Fibroblast of the aortic adventitia (primary cell): Measurements from ENCODE around the gene SUSD6. TPM values are rescaled to one million over a fixed set of nuclear protein-coding genes. Genes with fewer than 3 reads are reported as not detected.

Experiments
- DNase-seq: peaks from one replicate; pipeline ENCODE4 v3.0.0-alpha.2; 2010; ENCODE audit warnings: low read depth
- H3K4me3 ChIP-seq: 2 replicates; pipeline ENCODE4 v1.5.1; 2011; ENCODE audit warnings: low read depth, mild to moderate bottlenecking, control low read depth, low read length, moderate library complexity
- total RNA-seq: library from RNA; depleted of rRNA; stranded (reverse); fragments of >200 nt; gene quantifications from 2 replicates; pipeline ENCODE4 v1.2.3, GENCODE V29; 2012; ENCODE audit warnings: low replicate concordance
- TF ChIP-seq, protein P1 (sequence below): IDR thresholded peaks from 2 replicates; pipeline ENCODE4 v1.5.1; 2011; ENCODE audit warnings: mild to moderate bottlenecking, low read length, control low read depth, inconsistent platforms; ENCODE audit not compliant: insufficient read depth

SUSD6 gene
- total RNA-seq, 1 donor, result 8.0 TPM

DNA sequence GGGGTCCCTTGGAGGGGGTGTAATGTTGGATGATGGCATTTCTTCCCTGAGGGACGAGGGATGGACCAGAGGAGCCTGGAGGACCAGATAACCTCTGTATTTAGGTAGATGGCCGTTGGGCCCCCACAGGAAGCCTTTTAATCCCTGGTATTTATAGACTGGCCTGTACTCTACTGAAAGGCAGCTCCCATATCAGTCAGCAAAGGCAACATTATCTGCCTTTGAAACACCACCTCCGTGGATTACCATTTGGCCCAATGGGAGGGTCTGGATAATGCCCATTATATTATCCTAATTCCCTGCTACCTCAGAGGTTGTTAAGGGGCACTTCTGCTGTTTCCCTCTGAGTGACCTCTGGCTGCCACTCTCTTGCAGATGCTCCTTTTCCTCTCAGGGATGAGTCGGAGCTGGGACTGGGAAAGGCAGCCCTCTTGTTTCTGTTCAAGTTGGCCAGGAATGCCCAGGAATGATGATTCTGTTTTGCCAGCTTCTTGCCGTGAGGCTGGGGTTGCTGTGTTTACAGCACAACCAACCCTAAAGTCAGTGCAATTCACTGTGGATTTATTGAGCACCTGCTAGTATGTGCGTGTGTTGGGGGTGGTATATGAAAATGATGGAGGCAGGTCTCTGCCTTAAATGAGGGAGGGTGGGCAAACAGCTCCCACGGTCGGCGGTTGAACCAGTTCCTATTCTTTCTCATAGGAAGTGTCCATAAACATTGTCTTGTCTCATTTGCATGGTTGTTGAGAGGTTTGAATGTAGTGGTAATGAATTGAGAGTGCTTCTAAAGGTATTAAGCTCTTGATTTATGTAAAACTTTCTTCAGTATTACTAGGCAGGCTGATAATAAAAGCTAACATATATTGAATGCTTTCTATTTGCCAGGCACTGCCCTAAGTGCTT lies 18.1 kb downstream of the SUSD6 start:
- H3K4me3 ChIP-seq, result no peak overlapping the region
- TF ChIP-seq, protein P1, sequence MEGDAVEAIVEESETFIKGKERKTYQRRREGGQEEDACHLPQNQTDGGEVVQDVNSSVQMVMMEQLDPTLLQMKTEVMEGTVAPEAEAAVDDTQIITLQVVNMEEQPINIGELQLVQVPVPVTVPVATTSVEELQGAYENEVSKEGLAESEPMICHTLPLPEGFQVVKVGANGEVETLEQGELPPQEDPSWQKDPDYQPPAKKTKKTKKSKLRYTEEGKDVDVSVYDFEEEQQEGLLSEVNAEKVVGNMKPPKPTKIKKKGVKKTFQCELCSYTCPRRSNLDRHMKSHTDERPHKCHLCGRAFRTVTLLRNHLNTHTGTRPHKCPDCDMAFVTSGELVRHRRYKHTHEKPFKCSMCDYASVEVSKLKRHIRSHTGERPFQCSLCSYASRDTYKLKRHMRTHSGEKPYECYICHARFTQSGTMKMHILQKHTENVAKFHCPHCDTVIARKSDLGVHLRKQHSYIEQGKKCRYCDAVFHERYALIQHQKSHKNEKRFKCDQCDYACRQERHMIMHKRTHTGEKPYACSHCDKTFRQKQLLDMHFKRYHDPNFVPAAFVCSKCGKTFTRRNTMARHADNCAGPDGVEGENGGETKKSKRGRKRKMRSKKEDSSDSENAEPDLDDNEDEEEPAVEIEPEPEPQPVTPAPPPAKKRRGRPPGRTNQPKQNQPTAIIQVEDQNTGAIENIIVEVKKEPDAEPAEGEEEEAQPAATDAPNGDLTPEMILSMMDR, result no peak
- DNase-seq, result no peak

DNA sequence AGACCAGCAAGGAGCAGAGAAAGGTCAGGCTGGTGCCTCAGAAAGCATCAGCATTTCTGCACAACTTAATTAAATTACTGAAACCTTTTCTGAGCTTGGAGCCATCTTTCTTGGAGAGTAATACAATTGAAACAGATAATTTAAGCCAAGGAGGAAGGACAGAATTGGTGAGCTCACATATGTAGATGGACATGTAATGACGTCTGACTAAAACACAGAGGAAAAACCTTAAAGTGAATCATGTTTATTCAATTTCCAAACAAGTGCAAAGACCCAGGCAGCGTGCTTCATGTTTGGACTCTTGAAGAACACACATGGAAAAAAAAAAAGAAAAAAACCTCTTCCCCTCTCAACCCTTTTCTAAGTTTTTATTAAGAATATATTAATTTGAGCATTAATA lies 19.0 kb downstream of the SUSD6 start:
- H3K4me3 ChIP-seq, result no peak overlapping the region
- DNase-seq, result no peak
- TF ChIP-seq, protein P1, result no peak

GRCh38 chr14:69631509-69631908 lies 20.1 kb downstream of the SUSD6 start:
- no peak overlapping the region for H3K4me3 ChIP-seq
- no peak for DNase-seq
- TF ChIP-seq, protein P1, result no peak

DNA sequence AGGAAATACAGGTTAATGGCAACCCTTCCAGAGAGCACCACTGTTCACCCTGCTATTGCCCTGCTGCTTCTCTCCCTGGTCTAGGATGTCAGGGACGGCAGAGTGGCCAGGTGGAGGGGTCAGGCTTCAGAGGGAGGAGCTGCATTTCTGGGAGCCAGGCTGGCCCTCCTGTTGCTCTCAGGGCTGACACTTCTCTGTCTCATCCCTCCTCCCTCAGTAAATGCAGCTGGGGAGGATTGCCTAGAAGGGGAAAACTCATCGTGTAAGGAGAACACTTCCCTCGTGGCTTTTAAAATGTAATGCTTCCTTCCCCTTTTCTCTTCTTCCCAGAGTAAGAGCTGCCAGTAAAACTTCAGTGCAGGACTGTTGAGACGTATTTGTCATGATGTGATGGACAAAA lies 20.8 kb downstream of the SUSD6 start:
- TF ChIP-seq, protein P1, result no peak
- no peak for DNase-seq
- H3K4me3 ChIP-seq, result no peak overlapping the region

DNA sequence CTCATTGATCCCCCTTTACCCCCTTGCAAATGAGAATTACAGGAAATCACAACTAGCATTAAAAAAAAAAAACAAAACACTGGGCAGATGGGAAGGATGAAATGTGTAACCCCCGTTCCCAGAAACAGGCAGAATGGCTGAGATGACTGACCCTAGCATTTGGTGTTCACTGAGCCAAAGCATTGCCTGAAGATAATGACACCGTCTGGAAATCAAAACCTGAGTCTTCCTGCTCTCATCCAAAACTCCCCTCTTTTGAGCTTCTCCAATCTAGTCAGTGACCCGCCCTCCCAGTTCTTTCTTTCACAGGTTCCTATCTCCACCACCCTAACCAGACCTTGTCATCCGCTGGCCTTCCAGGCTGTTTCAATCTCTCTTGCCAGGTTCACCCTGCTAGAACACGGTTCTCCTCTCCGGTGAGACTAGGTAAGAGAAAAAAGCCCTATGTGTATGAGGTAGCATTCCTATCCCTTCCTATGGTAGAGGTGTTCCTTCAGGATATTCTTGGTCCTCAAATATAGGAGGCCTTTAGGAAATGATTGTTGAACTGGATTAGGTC lies 21.3 kb downstream of the SUSD6 start:
- TF ChIP-seq, protein P1, result no peak

DNA sequence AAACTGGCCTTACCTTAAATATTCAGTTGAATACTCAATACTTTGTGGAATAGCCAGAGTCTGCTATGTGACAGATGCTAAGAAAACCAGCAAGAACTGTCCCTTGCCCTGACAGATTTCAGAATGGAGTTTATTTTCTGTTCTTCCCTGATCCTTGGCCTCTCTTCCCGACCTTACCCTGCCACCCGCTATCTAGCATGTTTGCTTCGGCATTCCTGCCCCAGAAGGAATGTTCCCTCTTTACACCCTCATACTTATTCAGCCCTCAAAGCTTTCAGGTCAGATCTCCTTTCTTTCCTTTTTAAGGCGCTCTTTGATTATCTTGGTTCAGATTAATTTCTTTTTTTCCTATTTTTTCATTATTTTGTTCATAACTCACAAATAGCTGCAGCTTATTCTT lies 21.8 kb downstream of the SUSD6 start:
- H3K4me3 ChIP-seq, result no peak overlapping the region
- TF ChIP-seq, protein P1, result no peak
- no peak for DNase-seq

More for the DNA sequence above, 21.3 kb downstream of the SUSD6 start:
- no peak overlapping the region for H3K4me3 ChIP-seq
- no peak for DNase-seq
